ENCODE measurements around the gene TRIM29.
"Not testable (repeated sequence)": the region's sequence is repeated elsewhere in the genome, so short reads cannot be mapped to it uniquely, and the experiment has no call there.

DNA sequence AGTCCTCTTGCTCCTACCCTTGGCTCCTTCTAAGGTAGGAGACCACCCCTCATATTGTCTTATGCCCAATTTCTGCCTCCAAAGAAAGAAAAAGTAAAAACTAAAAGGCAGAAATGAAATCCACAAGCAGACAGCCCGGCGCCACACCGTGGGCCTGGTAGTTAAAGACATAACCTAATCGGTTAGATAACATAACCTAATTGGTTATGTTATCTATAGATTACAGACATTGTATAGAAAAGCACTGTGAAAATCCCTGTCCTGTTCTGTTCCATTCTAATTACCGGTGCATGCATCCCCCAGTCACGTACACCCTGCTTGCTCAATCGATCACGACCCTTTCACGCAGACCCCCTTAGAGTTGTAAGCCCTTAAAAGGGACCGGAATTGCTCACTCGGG lies 5.6 kb upstream of the TRIM29 start:
- TF ChIP-seq, protein P1, sequence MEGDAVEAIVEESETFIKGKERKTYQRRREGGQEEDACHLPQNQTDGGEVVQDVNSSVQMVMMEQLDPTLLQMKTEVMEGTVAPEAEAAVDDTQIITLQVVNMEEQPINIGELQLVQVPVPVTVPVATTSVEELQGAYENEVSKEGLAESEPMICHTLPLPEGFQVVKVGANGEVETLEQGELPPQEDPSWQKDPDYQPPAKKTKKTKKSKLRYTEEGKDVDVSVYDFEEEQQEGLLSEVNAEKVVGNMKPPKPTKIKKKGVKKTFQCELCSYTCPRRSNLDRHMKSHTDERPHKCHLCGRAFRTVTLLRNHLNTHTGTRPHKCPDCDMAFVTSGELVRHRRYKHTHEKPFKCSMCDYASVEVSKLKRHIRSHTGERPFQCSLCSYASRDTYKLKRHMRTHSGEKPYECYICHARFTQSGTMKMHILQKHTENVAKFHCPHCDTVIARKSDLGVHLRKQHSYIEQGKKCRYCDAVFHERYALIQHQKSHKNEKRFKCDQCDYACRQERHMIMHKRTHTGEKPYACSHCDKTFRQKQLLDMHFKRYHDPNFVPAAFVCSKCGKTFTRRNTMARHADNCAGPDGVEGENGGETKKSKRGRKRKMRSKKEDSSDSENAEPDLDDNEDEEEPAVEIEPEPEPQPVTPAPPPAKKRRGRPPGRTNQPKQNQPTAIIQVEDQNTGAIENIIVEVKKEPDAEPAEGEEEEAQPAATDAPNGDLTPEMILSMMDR (IDR thresholded peaks at IDR 0.05) = not testable (repeated sequence)
- not testable (repeated sequence) for TF ChIP-seq POLR2A (IDR thresholded peaks at IDR 0.05)
